H1 (cell line): ENCODE results near the gene SATB2. TPM values are rescaled to one million over a fixed set of nuclear protein-coding genes. Genes with fewer than 3 reads are reported as not detected.

Source experiments
- CTCF ChIA-PET: fragments of 300-600 bp; sonication (Branson Sonifier 250); formaldehyde crosslinking; loops from one replicate; lab custom pipeline; 2021; ENCODE audit not compliant: partially characterized antibody; lab: Charles Lee
- POLR2A ChIA-PET: fragments of 300-600 bp; sonication (Branson Sonifier 250); formaldehyde crosslinking; loops from one replicate; lab custom pipeline; 2021; ENCODE audit warnings: inconsistent platforms; ENCODE audit not compliant: partially characterized antibody; lab: Charles Lee
- DNase-seq, 2 experiments: peaks; one replicate each; pipeline versions ENCODE4 v3.0.0 to v3.0.0-alpha.2; 2010 to 2022; ENCODE audit warnings: low spot score in 2 of 2, low read depth in 1 of 2, mixed read lengths in 1 of 2
- FAIRE-seq: peaks from 2 replicates; lab custom pipeline; 2011; peaks lifted over from hg19 to GRCh38; lab: Jason Lieb, UNC
- H2AFZ ChIP-seq: 2 replicates; pipeline ENCODE4 v1.8.1; 2012; ENCODE audit warnings: low read length, inconsistent platforms
- H2AK5ac ChIP-seq: 2 replicates; pipeline ENCODE4 v1.6.1; 2013; ENCODE audit warnings: low read depth, low read length
- H2BK120ac ChIP-seq: replicated peaks from 2 replicates; pipeline ENCODE3; 2013; ENCODE audit warnings: low read depth, low read length, inconsistent platforms
- H2BK12ac ChIP-seq: 2 replicates; pipeline ENCODE4 v1.6.1; 2013; ENCODE audit warnings: low read depth, low read length
- H2BK15ac ChIP-seq: 2 replicates; pipeline ENCODE4 v1.6.1; 2013; ENCODE audit warnings: low read length
- H2BK20ac ChIP-seq: 2 replicates; pipeline ENCODE4 v1.6.1; 2013; ENCODE audit warnings: low read length
- H2BK5ac ChIP-seq: 2 replicates; pipeline ENCODE4 v1.6.1; 2013; ENCODE audit warnings: low read depth, low read length
- H3K14ac ChIP-seq: 2 replicates; pipeline ENCODE4 v1.6.1; 2013; ENCODE audit warnings: inconsistent platforms; ENCODE audit not compliant: insufficient read length
- H3K18ac ChIP-seq: 2 replicates; pipeline ENCODE4 v1.6.1; 2013; ENCODE audit warnings: low read length; ENCODE audit errors: extremely low read depth
- H3K23ac ChIP-seq: 2 replicates; pipeline ENCODE4 v1.6.1; 2013; ENCODE audit warnings: inconsistent platforms; ENCODE audit not compliant: insufficient read length
- H3K23me2 ChIP-seq: 2 replicates; pipeline ENCODE4 v1.6.1; 2013; ENCODE audit warnings: low read depth, low read length
- H3K27ac ChIP-seq: 2 replicates; pipeline ENCODE4 v1.6.1; 2011; ENCODE audit warnings: low read depth, low read length, inconsistent platforms
- H3K27me3 ChIP-seq, 4 experiments: replicated peaks in 1 of 4; 1 replicate in 1 of 4; 2 replicates in 3 of 4; pipeline versions ENCODE4 v1.6.1 to v1.8.1; 2011 to 2013; ENCODE audit warnings: low read length in 3 of 4, mild to moderate bottlenecking in 3 of 4, inconsistent platforms in 2 of 4, mixed read lengths in 2 of 4, moderate library complexity in 1 of 4; ENCODE audit not compliant: control insufficient read depth in 3 of 4, insufficient read depth in 3 of 4; ENCODE audit errors: extremely low read depth in 1 of 4
- H3K36me3 ChIP-seq, 4 experiments: 2 replicates each; pipeline versions ENCODE4 v1.6.1 to v1.8.1; 2011 to 2013; ENCODE audit warnings: mild to moderate bottlenecking in 4 of 4, low read length in 3 of 4, moderate library complexity in 2 of 4, control low read depth in 1 of 4, inconsistent platforms in 1 of 4; ENCODE audit not compliant: insufficient read depth in 4 of 4, control insufficient read depth in 2 of 4
- H3K4ac ChIP-seq: replicated peaks from 2 replicates; pipeline ENCODE3; 2013; ENCODE audit warnings: low read length, low read depth, mixed read lengths, inconsistent platforms; ENCODE audit not compliant: insufficient read length
- H3K4me1 ChIP-seq, 4 experiments: replicated peaks in 1 of 4; 1 replicate in 1 of 4; 2 replicates in 3 of 4; pipeline versions ENCODE4 v1.6.1 to v1.8.1; 2011 to 2013; ENCODE audit warnings: low read length in 3 of 4, inconsistent platforms in 2 of 4, mixed read lengths in 1 of 4; ENCODE audit not compliant: insufficient read depth in 4 of 4, control insufficient read depth in 3 of 4
- H3K4me2 ChIP-seq, 2 experiments: 2 replicates each; pipeline versions ENCODE4 v1.6.1 to v1.8.1; 2011 to 2013; ENCODE audit warnings: low read depth in 2 of 2, low read length in 2 of 2, control low read depth in 1 of 2, inconsistent platforms in 1 of 2, mild to moderate bottlenecking in 1 of 2; ENCODE audit not compliant: insufficient read depth in 1 of 2
- H3K4me3 ChIP-seq, 4 experiments: fragments of 200-600, 300-600 bp in 1 of 4; sonication (generic), shearing (Covaris generic), sonication (Bioruptor Twin) in 1 of 4; 2 replicates each; pipeline versions ENCODE4 v1.5.1 to v1.8.1; 2011 to 2016; ENCODE audit warnings: low read length in 4 of 4, low read depth in 3 of 4, control low read depth in 2 of 4, inconsistent platforms in 2 of 4, mild to moderate bottlenecking in 2 of 4, mixed read lengths in 1 of 4, moderate library complexity in 1 of 4; ENCODE audit not compliant: insufficient read depth in 2 of 4; ENCODE audit errors: extremely low read depth in 1 of 4
- H3K56ac ChIP-seq: replicated peaks from 2 replicates; pipeline ENCODE3; 2013; ENCODE audit warnings: low read depth, mild to moderate bottlenecking, mixed read lengths, low read length, inconsistent platforms; ENCODE audit not compliant: insufficient read length
- H3K79me1 ChIP-seq: 2 replicates; pipeline ENCODE4 v1.6.1; 2013; ENCODE audit warnings: low read depth, low read length, control low read depth
- H3K79me2 ChIP-seq, 2 experiments: 2 replicates each; pipeline versions ENCODE4 v1.6.1 to v1.8.1; 2012 to 2013; ENCODE audit warnings: low read length in 2 of 2, mild to moderate bottlenecking in 2 of 2, inconsistent platforms in 1 of 2; ENCODE audit not compliant: insufficient read depth in 2 of 2, control insufficient read depth in 1 of 2
- H3K9ac ChIP-seq, 4 experiments: replicated peaks in 1 of 4; 1 replicate in 1 of 4; 2 replicates in 3 of 4; pipeline versions ENCODE4 v1.6.1 to v1.8.1; 2011 to 2013; ENCODE audit warnings: low read depth in 3 of 4, low read length in 3 of 4, control low read depth in 2 of 4, mild to moderate bottlenecking in 2 of 4, moderate library complexity in 2 of 4, inconsistent platforms in 1 of 4; ENCODE audit errors: extremely low read depth in 1 of 4
- H3K9me3 ChIP-seq, 2 experiments: 2 replicates each; pipeline versions ENCODE4 v1.6.1 to v1.8.1; 2012 to 2013; ENCODE audit warnings: mild to moderate bottlenecking in 2 of 2, moderate library complexity in 2 of 2, control low read depth in 1 of 2, inconsistent platforms in 1 of 2, low read depth in 1 of 2, low read length in 1 of 2, mixed read lengths in 1 of 2; ENCODE audit not compliant: insufficient read depth in 2 of 2
- H4K20me1 ChIP-seq, 2 experiments: replicated peaks in 1 of 2; 2 replicates each; pipeline versions ENCODE3 to v1.8.1; 2011 to 2013; ENCODE audit warnings: inconsistent platforms in 2 of 2, low read length in 2 of 2, mild to moderate bottlenecking in 1 of 2; ENCODE audit not compliant: insufficient read depth in 2 of 2, control insufficient read depth in 1 of 2
- H4K5ac ChIP-seq: 2 replicates; pipeline ENCODE4 v1.6.1; 2013; ENCODE audit warnings: low read length, low read depth, mixed read lengths, inconsistent platforms; ENCODE audit not compliant: insufficient read length
- H4K8ac ChIP-seq: 2 replicates; pipeline ENCODE4 v1.8.0; 2013; ENCODE audit warnings: mild to moderate bottlenecking, moderate library complexity, low read length, inconsistent platforms; ENCODE audit not compliant: insufficient read depth; ENCODE audit errors: extremely low read depth
- H4K91ac ChIP-seq: replicated peaks from 2 replicates; pipeline ENCODE3; 2013; ENCODE audit warnings: low read length, mixed read lengths, inconsistent platforms; ENCODE audit not compliant: insufficient read length
- ATF3 ChIP-seq: IDR thresholded peaks from 2 replicates; pipeline ENCODE4 v1.6.1; 2011; ENCODE audit warnings: low read depth, mild to moderate bottlenecking, low read length; ENCODE audit not compliant: insufficient read depth
- CHD1 ChIP-seq: IDR thresholded peaks from 2 replicates; pipeline ENCODE4 v1.6.1; 2012; ENCODE audit warnings: low read depth, low read length, improper control_type of control experiment
- CREB1 ChIP-seq: IDR thresholded peaks from 2 replicates; pipeline ENCODE4 v1.6.1; 2012; ENCODE audit warnings: inconsistent platforms
- CTCF ChIP-seq, 3 experiments: IDR thresholded peaks; 1 replicate in 2 of 3; 2 replicates in 1 of 3; pipeline versions ENCODE4 v1.5.1 to v1.6.1; 2011; ENCODE audit warnings: low read length in 3 of 3, mild to moderate bottlenecking in 3 of 3, inconsistent platforms in 2 of 3, low read depth in 1 of 3, moderate library complexity in 1 of 3; ENCODE audit not compliant: insufficient read depth in 1 of 3; ENCODE audit errors: control extremely low read depth in 1 of 3
- HDAC2 ChIP-seq, 2 experiments: fragments of 300-600 bp in 1 of 2; sonication (generic) in 1 of 2; IDR thresholded peaks; 2 replicates each; pipeline ENCODE4 v1.6.1; 2011 to 2012; ENCODE audit warnings: low read depth in 2 of 2, low read length in 2 of 2, mild to moderate bottlenecking in 2 of 2, moderate library complexity in 2 of 2, borderline replicate concordance in 1 of 2, inconsistent platforms in 1 of 2
- JUND ChIP-seq: IDR thresholded peaks from 2 replicates; pipeline ENCODE4 v1.6.1; 2011; ENCODE audit warnings: mild to moderate bottlenecking, improper control_type of control experiment, low read length
- NANOG ChIP-seq: IDR thresholded peaks from 2 replicates; pipeline ENCODE4 v1.6.1; 2011; ENCODE audit warnings: low read length, low read depth, mild to moderate bottlenecking, inconsistent platforms; ENCODE audit not compliant: insufficient read depth, poor library complexity, severe bottlenecking
- POLR2A ChIP-seq, 2 experiments: IDR thresholded peaks; 1 replicate in 1 of 2; 2 replicates in 1 of 2; pipeline ENCODE4 v1.6.1; 2011; ENCODE audit warnings: low read depth in 2 of 2, low read length in 2 of 2, mild to moderate bottlenecking in 2 of 2; ENCODE audit errors: control extremely low read depth in 1 of 2
- SIRT6 ChIP-seq: IDR thresholded peaks from one replicate; pipeline ENCODE4 v1.7.1; 2012; ENCODE audit warnings: low read length, inconsistent platforms
- TEAD4 ChIP-seq: IDR thresholded peaks from 2 replicates; pipeline ENCODE4 v1.6.1; 2012; ENCODE audit warnings: low read depth, low read length, inconsistent platforms, mixed read lengths
- WGBS, 2 experiments: shearing (Covaris generic) in 1 of 2; methylation state at CpG; one replicate each; pipeline versions ENCODE4 v1.1.6 to v1.1.7; 2013 to 2015; ENCODE audit warnings: low lambda C conversion rate in 2 of 2, mixed read lengths in 2 of 2, inconsistent platforms in 1 of 2, low coverage in 1 of 2, missing lambda C conversion rate in 1 of 2; ENCODE audit not compliant: insufficient replicate concordance in 2 of 2, insufficient coverage in 1 of 2, insufficient read length in 1 of 2; ENCODE audit errors: extremely low coverage in 1 of 2, missing lambda C conversion rate in 1 of 2; 5-methylcytosine and 5-hydroxymethylcytosine counted together
- polyA plus RNA-seq, 7 experiments: library from polyadenylated mRNA; depleted of rRNA in 3 of 7; stranded (reverse) in 5 of 7; unstranded in 2 of 7; fragments of >200 nt in 5 of 7; fragments of 200-250 nt in 2 of 7; gene quantifications; 1 replicate in 5 of 7; 2 replicates in 1 of 7; 4 replicates in 1 of 7; pipeline versions ENCODE4 v1.2.1 to v1.2.3, GENCODE V29; 2011 to 2013; ENCODE audit warnings: missing spikeins in 2 of 7, mixed read lengths in 2 of 7
- total RNA-seq: library from RNA; stranded (reverse); fragmentation: NEBNext Ultra II Directional; extraction: Animal tissue kit (Norgen Biotek cat#: 25700); gene quantifications from 2 replicates; pipeline ENCODE4 v1.2.1, GENCODE V29; 2021

The SATB2 gene
- total and polyA plus RNA-seq, 2 of the 8 experiments (the other 6 are each of a cell fraction or from before 2014, with no cell fraction given), result 1.3 to 5.7 TPM

- Histone ChIP-seq H2BK120ac (no peak overlapping the region), H3K9ac (no peak overlapping the region), H3K14ac (no peak overlapping the region), H3K4me3 (no peak overlapping the region), H2AFZ (no peak overlapping the region), H3K9me3 (no peaks in the 10 kb centered on the region), H3K4ac (no peak overlapping the region), H4K91ac (no peak overlapping the region), H2BK15ac (no peak overlapping the region), H3K36me3 (no peaks in the 10 kb centered on the region), H3K79me1 (no peaks in the 10 kb centered on the region), H3K27me3 (no peaks in the 10 kb centered on the region), H4K5ac (no peak overlapping the region), H3K18ac (no peak overlapping the region), H2BK12ac (no peak overlapping the region), H3K23me2 (no peaks in the 10 kb centered on the region), H3K4me1 (no peaks in the 10 kb centered on the region), H2BK5ac (no peak overlapping the region), H3K56ac (no peak overlapping the region), H2BK20ac (no peak overlapping the region), H3K4me2 (no peak overlapping the region), H3K27ac (no peak overlapping the region), H3K23ac (no peak overlapping the region), H2AK5ac (no peak overlapping the region), H3K79me2 (no peaks in the 10 kb centered on the region), H4K8ac (no peak overlapping the region), H4K20me1 (no peaks in the 10 kb centered on the region)
- WGBS, 2 experiments, result 92% methylated on average over 6 of the region's 6 CpGs; no CpG with 5 or more reads in 1 of the 2 experiments
- CTCF ChIA-PET, result interaction anchor here (0.9 to 1.2 kb wide), 2 partner anchors 9 to 90 kb away, joined by 3 to 4 read pairs; no protein-coding TSS in a partner anchor
- POLR2A ChIA-PET, result no interaction called here
- FAIRE-seq (no peak), DNase-seq (no peak)
- no peak for TF ChIP-seq SIRT6
- no peak for TF ChIP-seq JUND
- no peak for TF ChIP-seq TEAD4
- no peak for TF ChIP-seq HDAC2 (IDR thresholded peaks at IDR 0.05; ENCODE audit: borderline replicate concordance in 1 of 2, low read depth in 2 of 2, low read length in 2 of 2)
- no peak for TF ChIP-seq CTCF (IDR thresholded peaks at IDR 0.05; ENCODE audit: control extremely low read depth in 1 of 3, insufficient read depth in 1 of 3, low read depth in 1 of 3, low read length in 3 of 3)
- no peak for TF ChIP-seq CHD1
- TF ChIP-seq CREB1, result no peak
- no peak for TF ChIP-seq POLR2A (IDR thresholded peaks at IDR 0.05; ENCODE audit: control extremely low read depth in 1 of 2, low read depth in 2 of 2, low read length in 2 of 2)
- no peak for TF ChIP-seq NANOG
- TF ChIP-seq ATF3, result no peak
Observed at GRCh38 chr2:199381531-199381930, 76.2 kb downstream of the SATB2 start.
